ENCODE data around the gene SCYGR5.
"Not testable (repeated sequence)": the region's sequence is repeated elsewhere in the genome, so short reads cannot be mapped to it uniquely, and the experiment has no call there.

SCYGR5 gene

DNA sequence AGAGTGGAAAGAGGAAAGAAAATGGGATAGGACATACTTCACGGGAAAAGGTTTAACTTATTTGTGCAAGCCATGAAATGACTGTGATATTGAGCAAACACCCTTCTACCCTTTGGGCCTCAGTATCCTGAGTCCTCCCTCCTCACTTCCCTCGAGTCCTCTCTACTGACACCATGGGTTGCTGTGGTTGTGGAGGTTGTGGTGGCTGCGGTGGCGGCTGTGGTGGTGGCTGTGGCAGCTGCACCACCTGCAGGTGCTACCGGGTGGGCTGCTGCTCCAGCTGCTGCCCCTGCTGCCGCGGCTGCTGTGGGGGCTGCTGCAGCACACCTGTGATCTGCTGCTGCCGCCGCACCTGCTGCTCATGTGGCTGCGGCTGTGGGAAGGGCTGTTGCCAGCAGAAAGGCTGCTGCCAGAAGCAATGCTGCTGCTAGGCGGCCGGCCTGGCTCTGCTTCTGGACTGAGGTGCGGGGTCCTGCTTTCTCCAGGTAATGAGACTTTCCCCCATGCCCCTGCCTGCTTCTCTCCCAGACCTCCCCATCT is at the start of gene SCYGR5:
SCYGR5 (plus strand) TSS at position 174 of the 540 bp plus-strand sequence; CDS start at position 174, 0 bp downstream.
- not testable (repeated sequence) for DNase-seq (ENCODE audit: low spot score)

GRCh38 chr2:227617316-227618230 is 49.0 kb upstream of the SCYGR5 start, which contains the start of gene SCYGR4:
TSS of gene SCYGR4 (plus strand) at chr2:227617498. CDS start at chr2:227617498, 0 bp downstream.
- no peak for DNase-seq (ENCODE audit: low spot score)

- no peak for DNase-seq (ENCODE audit: low spot score)
Measured at GRCh38 chr2:227623226-227623625, 43.4 kb upstream of the SCYGR5 start.

- no peak for DNase-seq (ENCODE audit: low spot score)
Measured at GRCh38 chr2:227625420-227625819, 41.2 kb upstream of the SCYGR5 start.

DNA sequence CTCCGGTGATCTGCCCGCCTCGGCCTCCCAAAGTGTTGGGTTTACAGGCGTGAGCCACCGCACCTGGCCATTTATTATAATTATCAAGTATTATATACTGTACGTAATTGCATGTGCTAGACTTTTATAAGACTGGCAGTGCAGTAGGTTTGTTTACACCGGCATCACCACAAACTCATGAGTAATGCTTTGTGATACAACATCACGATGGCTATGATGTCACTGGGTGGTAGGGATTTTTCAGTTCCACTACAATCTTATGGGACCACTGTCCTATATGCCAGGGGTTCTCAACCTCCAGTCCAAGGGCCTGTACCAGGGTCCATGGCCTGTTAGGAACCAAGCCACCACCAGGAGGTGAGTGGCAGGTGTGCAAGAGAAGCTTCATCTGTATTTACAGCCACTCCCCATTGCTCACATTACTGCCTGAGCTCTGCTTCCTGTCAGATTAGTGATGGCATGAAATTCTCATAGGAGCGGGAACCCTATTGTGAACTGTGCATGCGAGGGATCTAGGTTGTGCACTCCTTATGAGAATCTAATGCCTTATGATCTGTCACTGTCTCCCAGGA is 39.9 kb upstream of the SCYGR5 start:
- no peak for DNase-seq (ENCODE audit: low spot score)

DNA sequence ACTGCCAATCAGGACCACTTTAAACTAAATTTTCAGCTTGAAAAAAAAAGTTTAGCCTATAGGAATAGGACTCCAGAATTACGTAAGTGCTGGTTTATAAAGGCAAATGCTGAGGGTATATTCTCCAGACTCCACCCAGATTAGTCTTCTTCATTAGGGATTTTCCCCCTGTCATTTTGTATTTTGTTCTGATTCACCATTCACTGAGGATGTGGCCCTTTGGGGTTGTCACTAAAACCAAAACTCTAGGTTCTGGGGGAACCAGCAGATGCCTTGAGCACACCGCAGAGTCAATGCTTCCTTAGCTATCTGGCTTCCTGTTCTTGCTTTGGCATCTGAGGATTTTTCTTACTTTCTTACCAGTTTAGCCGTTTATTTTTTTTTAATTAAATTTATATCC is 38.8 kb upstream of the SCYGR5 start:
- no peak for DNase-seq (ENCODE audit: low spot score)

DNA sequence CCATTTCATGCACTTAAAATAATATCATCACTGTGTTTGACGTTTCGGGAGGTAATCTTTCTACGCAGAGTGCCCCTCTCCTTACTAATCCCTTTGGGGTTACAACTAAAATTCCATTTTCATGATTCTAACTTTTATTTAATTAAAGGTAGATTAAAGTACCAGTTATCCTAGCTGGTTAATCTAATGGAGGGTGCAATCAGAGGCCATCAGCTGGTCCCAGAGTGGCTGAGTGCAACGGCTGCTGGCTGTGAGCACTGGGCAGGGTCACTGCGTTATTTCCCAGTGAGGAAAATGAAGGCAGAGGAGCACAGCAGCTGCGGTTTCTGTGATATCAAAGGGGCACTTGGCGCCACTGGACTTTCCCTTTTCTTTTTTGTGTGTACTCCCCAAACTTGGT is 37.2 kb upstream of the SCYGR5 start:
- no peak for DNase-seq (ENCODE audit: low spot score)

- DNase-seq (ENCODE audit: low spot score): peak; percentile 8
Measured at GRCh38 chr2:227630322-227630721, 36.3 kb upstream of the SCYGR5 start.

DNA sequence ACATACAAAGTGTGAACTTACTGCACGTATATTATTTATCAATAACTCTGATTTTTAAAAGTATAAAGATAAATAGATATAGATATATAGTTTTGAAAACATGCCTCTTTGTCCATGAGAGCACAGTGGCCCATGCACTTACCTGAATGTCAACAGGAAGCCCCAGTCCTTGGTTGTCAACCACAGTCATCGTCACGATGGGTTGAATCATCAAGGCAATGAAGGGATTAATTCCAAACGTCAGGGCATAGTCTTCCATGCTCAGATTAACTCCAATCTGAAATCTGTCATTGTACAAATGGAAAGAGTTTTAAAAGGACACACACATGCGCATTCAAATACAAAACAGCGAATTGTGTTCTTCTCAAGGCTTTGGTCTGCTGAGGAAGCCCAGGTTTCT is 33.8 kb upstream of the SCYGR5 start:
- DNase-seq (ENCODE audit: low spot score): no peak

- no peak for DNase-seq (ENCODE audit: low spot score)
Measured at GRCh38 chr2:227634201-227634600, 32.4 kb upstream of the SCYGR5 start.

DNA sequence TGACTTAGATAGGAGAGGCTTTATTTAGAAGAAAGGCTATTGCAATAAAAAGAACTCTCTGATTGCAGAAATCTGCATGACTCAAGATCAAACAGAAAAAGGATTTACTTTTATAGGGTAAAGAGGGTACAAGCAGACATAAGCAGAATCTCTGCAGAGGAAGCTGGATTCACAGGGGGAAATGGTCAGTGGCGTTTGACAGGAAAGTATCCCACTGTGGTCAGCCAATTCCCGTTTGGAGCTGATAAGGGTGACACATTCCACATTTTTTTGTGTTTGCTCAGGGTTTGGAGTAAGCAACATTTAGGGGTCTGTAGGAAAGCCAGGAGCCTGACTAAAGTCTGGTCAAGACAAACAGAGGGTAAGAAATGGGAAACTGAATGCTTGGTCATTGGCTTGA is 23.9 kb upstream of the SCYGR5 start:
- DNase-seq (ENCODE audit: low spot score): no peak

GRCh38 chr2:227643990-227644551 is 22.5 kb upstream of the SCYGR5 start:
- DNase-seq (ENCODE audit: low spot score): peak; percentile 3

- DNase-seq (ENCODE audit: low spot score): no peak
Measured at GRCh38 chr2:227653419-227653818, 13.2 kb upstream of the SCYGR5 start.

GRCh38 chr2:227654426-227654825 is 12.2 kb upstream of the SCYGR5 start:
- no peak for DNase-seq (ENCODE audit: low spot score)

GRCh38 chr2:227655454-227655853 is 11.2 kb upstream of the SCYGR5 start:
- DNase-seq (ENCODE audit: low spot score): no peak

GRCh38 chr2:227657199-227657845 is 9.3 kb upstream of the SCYGR5 start:
- no peak for DNase-seq (ENCODE audit: low spot score)

DNA sequence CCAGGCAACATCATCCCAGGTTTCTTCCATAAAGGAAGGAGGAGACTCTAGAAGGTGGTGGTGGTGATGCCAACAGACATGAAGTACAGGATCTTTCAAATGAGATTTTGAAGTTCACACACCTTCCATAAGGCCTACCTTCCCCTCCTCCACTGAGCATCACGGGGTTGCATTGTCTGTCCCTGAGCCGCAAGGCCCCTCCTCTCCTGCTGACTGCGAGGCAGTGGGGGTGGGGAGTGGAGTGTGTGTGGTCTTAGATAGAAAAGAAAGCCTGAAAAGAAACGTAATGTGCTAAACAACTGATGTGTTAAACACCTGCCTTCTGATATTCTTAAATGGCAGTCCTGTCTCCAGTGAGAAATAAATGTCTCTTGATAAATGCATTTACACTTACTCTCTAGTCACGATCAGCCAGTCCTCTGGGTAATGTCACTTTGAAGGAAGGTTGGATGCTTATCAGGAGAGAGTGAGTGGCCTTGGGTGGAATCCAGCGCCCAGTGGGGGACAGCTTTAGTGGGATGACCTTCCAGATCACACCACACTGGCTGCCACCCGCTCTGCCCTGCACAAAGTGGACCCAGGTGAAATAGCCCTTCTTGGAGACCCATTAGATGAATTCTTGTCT is 5.5 kb upstream of the SCYGR5 start:
- DNase-seq (ENCODE audit: low spot score): no peak

GRCh38 chr2:227661827-227662226 is 4.8 kb upstream of the SCYGR5 start:
- no peak for DNase-seq (ENCODE audit: low spot score)

- DNase-seq (ENCODE audit: low spot score): no peak
Measured at GRCh38 chr2:227665189-227665940, 1.2 kb upstream of the SCYGR5 start.

DNA sequence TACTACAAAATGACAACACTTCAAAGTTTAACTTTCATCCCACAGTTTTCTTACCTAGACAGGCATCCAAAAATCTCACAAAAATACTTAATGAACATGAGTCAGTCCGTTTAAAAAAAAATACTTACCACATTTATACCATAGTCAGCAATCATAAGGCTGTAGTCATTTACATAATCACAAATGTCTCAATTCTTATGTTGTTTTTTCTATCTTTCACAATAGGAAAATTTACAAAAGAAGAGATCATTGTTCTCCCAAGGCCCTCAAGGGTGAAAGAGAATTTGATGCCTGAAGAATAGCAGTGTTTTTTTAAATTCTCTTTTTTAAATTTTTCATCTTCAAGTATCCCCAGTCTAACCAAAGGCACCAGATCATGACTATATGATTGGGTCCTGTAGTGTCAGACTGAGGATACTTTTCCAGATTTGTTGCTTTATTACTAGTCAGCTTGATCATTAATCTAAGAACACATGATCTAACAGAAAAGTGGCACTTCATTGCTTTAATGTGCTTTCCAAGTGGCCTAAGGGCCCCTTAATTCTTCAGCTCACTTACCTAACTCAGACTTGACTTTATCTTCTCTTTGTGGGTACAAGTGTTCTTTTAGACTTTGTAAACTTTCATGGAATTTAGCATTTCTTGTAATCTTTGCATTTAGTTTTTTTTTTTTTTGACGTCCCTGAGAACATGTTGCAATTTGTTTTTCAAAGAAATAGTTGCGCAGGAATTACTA is 4.7 kb downstream of the SCYGR5 start:
- DNase-seq (ENCODE audit: low spot score): no peak
